Fibroblast of skin of right quadriceps (primary cell): ENCODE data around the gene UBLCP1.
"Not testable (repeated sequence)": the region's sequence is repeated elsewhere in the genome, so short reads cannot be mapped to it uniquely, and the experiment has no call there.

Experiments used
- DNase-seq: peaks from one replicate; pipeline ENCODE4 v3.0.0-alpha.2; 2013

The UBLCP1 gene

GRCh38 chr5:159257007-159257406, 6.1 kb upstream of the UBLCP1 start:
- no peak for DNase-seq

- no peak for DNase-seq
Measured at GRCh38 chr5:159257629-159258283, 5.3 kb upstream of the UBLCP1 start.

GRCh38 chr5:159258361-159258760, 4.7 kb upstream of the UBLCP1 start:
- no peak for DNase-seq

- DNase-seq = not testable (repeated sequence)
Measured at GRCh38 chr5:159260212-159260611, 2.9 kb upstream of the UBLCP1 start.

GRCh38 chr5:159262472-159262858, 625 bp upstream of the UBLCP1 start:
- DNase-seq = peak; percentile 38

GRCh38 chr5:159263569-159263905, 447 bp downstream of the UBLCP1 start:
- no peak for DNase-seq

GRCh38 chr5:159266764-159267163, 3.7 kb downstream of the UBLCP1 start:
- DNase-seq = not testable (repeated sequence)

GRCh38 chr5:159269723-159270122, 6.6 kb downstream of the UBLCP1 start:
- no peak for DNase-seq

- no peak for DNase-seq
Measured at GRCh38 chr5:159273923-159274322, 10.8 kb downstream of the UBLCP1 start.

- DNase-seq = no peak
Measured at GRCh38 chr5:159274676-159275075, 11.6 kb downstream of the UBLCP1 start.

- peak; percentile 54 for DNase-seq
Measured at GRCh38 chr5:159286420-159287035, 23.4 kb downstream of the UBLCP1 start.

GRCh38 chr5:159290741-159291140, 27.7 kb downstream of the UBLCP1 start:
- peak; percentile 40 for DNase-seq

GRCh38 chr5:159294921-159295320, 31.8 kb downstream of the UBLCP1 start:
- DNase-seq = no peak

GRCh38 chr5:159297300-159297699, 34.2 kb downstream of the UBLCP1 start:
- DNase-seq = not testable (repeated sequence)

GRCh38 chr5:159301466-159301865, 38.4 kb downstream of the UBLCP1 start:
- DNase-seq = no peak

GRCh38 chr5:159301929-159302860, 39.1 kb downstream of the UBLCP1 start:
- DNase-seq = not testable (repeated sequence)

GRCh38 chr5:159303286-159303685, 40.2 kb downstream of the UBLCP1 start:
- no peak for DNase-seq

GRCh38 chr5:159304961-159305595, 42.0 kb downstream of the UBLCP1 start:
- no peak for DNase-seq

- no peak for DNase-seq
Measured at GRCh38 chr5:159309689-159310433, 46.8 kb downstream of the UBLCP1 start.

- DNase-seq = no peak
Measured at GRCh38 chr5:159310511-159310910, 47.4 kb downstream of the UBLCP1 start.

- no peak for DNase-seq
Measured at GRCh38 chr5:159311063-159311462, 48.0 kb downstream of the UBLCP1 start.

GRCh38 chr5:159313197-159313596, 50.1 kb downstream of the UBLCP1 start:
- no peak for DNase-seq
